Testis (tissue), 2 donors: Measurements from ENCODE around the gene DENND2D.

Experiments
- POLR2A ChIP-seq: fragments of 450-650 bp; IDR thresholded peaks from one replicate; pipeline ENCODE4 v1.6.1; 2017; ENCODE audit warnings: antibody characterized with exemption, mild to moderate bottlenecking, moderate library complexity
- TF ChIP-seq, protein P1 (sequence below), 3 experiments: fragments of 450-650 bp in 2 of 3; fragments of 200-600 bp in 1 of 3; sonication (generic) in 1 of 3; IDR thresholded peaks; one replicate each; pipeline ENCODE4 v1.5.1; 2016 to 2019; ENCODE audit warnings: antibody characterized with exemption in 3 of 3, mild to moderate bottlenecking in 2 of 3, moderate library complexity in 1 of 3

DNA sequence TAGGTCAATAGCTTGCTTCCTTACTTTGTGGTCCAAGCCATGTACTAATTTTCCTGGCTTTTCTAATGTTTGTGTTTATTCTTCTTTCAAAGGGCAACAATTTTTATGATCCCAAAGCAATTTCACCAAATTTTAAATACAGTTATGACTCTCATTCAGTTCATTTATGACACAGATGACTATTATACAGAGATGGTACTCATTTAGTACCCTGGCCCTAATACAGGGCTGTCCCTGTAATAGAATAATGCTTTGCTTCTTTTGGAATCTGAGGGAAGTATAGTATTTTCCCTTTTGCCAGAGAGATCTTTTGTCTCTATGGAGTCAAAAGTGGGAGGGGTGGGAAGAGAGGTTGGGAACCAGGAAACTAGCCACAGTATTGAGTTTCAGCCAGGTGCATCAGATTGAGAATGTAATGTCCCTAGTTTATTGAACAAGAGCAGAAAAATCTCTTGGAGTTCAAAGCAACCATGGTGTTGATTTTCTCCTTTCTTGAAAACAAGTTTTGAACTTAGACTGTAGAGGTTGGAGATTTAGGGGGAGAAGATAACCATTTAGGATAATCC lies 20.4 kb downstream of the DENND2D start:
- TF ChIP-seq, protein P1, sequence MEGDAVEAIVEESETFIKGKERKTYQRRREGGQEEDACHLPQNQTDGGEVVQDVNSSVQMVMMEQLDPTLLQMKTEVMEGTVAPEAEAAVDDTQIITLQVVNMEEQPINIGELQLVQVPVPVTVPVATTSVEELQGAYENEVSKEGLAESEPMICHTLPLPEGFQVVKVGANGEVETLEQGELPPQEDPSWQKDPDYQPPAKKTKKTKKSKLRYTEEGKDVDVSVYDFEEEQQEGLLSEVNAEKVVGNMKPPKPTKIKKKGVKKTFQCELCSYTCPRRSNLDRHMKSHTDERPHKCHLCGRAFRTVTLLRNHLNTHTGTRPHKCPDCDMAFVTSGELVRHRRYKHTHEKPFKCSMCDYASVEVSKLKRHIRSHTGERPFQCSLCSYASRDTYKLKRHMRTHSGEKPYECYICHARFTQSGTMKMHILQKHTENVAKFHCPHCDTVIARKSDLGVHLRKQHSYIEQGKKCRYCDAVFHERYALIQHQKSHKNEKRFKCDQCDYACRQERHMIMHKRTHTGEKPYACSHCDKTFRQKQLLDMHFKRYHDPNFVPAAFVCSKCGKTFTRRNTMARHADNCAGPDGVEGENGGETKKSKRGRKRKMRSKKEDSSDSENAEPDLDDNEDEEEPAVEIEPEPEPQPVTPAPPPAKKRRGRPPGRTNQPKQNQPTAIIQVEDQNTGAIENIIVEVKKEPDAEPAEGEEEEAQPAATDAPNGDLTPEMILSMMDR (IDR thresholded peaks at IDR 0.05), result no peak
- TF ChIP-seq POLR2A, result no peak
